Panc1 (cell line): ENCODE measurements around the gene ATP6V1C2. TPM values are rescaled to one million over a fixed set of nuclear protein-coding genes. Genes with fewer than 3 reads are reported as not detected.
"Not testable (repeated sequence)": the region's sequence is repeated elsewhere in the genome, so short reads cannot be mapped to it uniquely, and the experiment has no call there.

Source experiments
- ATAC-seq: fragments of 200-7000 bp; cut with Tn5 transposase; 2 replicates; pipeline ENCODE4 v1.9.1; 2020; ENCODE audit warnings: mild to moderate bottlenecking, moderate library complexity
- BruUV-seq: library from RNA; stranded (reverse); fragments of 400-500 nt; replicated peaks from 2 replicates; lab custom pipeline; 2021; lab: Mats Ljungman, UMichigan
- CTCF ChIA-PET: fragments of 300-600 bp; sonication (Branson Sonifier 250); formaldehyde crosslinking; loops from one replicate; lab custom pipeline; 2022; ENCODE audit warnings: antibody characterized with exemption; lab: Charles Lee
- POLR2A ChIA-PET: fragments of 300-600 bp; sonication (Branson Sonifier 250); formaldehyde crosslinking; loops from one replicate; lab custom pipeline; 2022; ENCODE audit warnings: antibody characterized with exemption; lab: Charles Lee
- DNase-seq: peaks from one replicate; pipeline ENCODE4 v3.0.0-alpha.2; 2010; ENCODE audit warnings: low read depth, low spot score
- H3K27ac ChIP-seq: 2 replicates; pipeline ENCODE4 v1.5.1; 2011; ENCODE audit warnings: mild to moderate bottlenecking, low read length, inconsistent platforms
- H3K27me3 ChIP-seq: fragments of 200-500 bp; sonication (Bioruptor generic); 2 replicates; pipeline ENCODE4 v1.6.0; 2014; ENCODE audit warnings: low read length, inconsistent platforms; ENCODE audit not compliant: control insufficient read depth, insufficient read depth
- H3K36me3 ChIP-seq: fragments of 200-500 bp; sonication (Bioruptor generic); 2 replicates; pipeline ENCODE4 v1.5.1; 2014; ENCODE audit warnings: inconsistent platforms, mild to moderate bottlenecking, low read length, moderate library complexity; ENCODE audit not compliant: control insufficient read depth, insufficient read depth
- H3K4me1 ChIP-seq: 2 replicates; pipeline ENCODE4 v1.5.1; 2011; ENCODE audit warnings: inconsistent platforms, mild to moderate bottlenecking, low read length, moderate library complexity; ENCODE audit not compliant: control insufficient read depth, insufficient read depth
- H3K4me3 ChIP-seq, 2 experiments: 2 replicates each; pipeline ENCODE4 v1.5.1; 2011 to 2012; ENCODE audit warnings: low read depth in 2 of 2, low read length in 2 of 2, mild to moderate bottlenecking in 2 of 2, inconsistent platforms in 1 of 2, moderate library complexity in 1 of 2
- H3K9me3 ChIP-seq: fragments of 200-500 bp; sonication (Bioruptor generic); 2 replicates; pipeline ENCODE4 v1.5.1; 2014; ENCODE audit warnings: low read depth, mild to moderate bottlenecking, inconsistent platforms, low read length, moderate library complexity; ENCODE audit not compliant: control insufficient read depth, insufficient read depth
- POLR2AphosphoS5 ChIP-seq: IDR thresholded peaks from 2 replicates; pipeline ENCODE4 v1.6.1; 2012; ENCODE audit warnings: mild to moderate bottlenecking, low read depth, low read length, moderate library complexity
- SIN3A ChIP-seq: IDR thresholded peaks from 2 replicates; pipeline ENCODE4 v1.6.1; 2012; ENCODE audit warnings: low read depth, mild to moderate bottlenecking, low read length, moderate library complexity, borderline replicate concordance; ENCODE audit not compliant: insufficient read depth
- TCF7L2 ChIP-seq: IDR thresholded peaks from 2 replicates; pipeline ENCODE4 v1.6.1; 2011; ENCODE audit warnings: mild to moderate bottlenecking, low read depth, low read length, inconsistent platforms
- in situ Hi-C: cut with HindIII; loops from 2 replicates; pipeline ENCODE4 v1.10.0; 2016; ENCODE audit warnings: low sequenced_read_pairs, low pct_unique_long_range_greater_than_20kb
- intact Hi-C: fragments of 100-400 bp; cut with micrococcal nuclease; formaldehyde crosslinking; loops from one replicate; pipeline ENCODE4 v1.10.0; 2022; ENCODE audit not compliant: unreplicated experiment
- total RNA-seq: library from RNA; stranded (reverse); gene quantifications from one replicate; pipeline ENCODE4 v1.2.1, GENCODE V29; 2021; ENCODE audit not compliant: unreplicated experiment
- TF ChIP-seq, protein P1 (sequence below): fragments of 450-650 bp; IDR thresholded peaks from 2 replicates; pipeline ENCODE4 v1.5.1; 2017; ENCODE audit warnings: mild to moderate bottlenecking
- TF ChIP-seq, protein P2 (sequence below), 2 experiments: IDR thresholded peaks; 2 replicates each; pipeline ENCODE4 v1.6.1; 2011 to 2012; ENCODE audit warnings: low read depth in 2 of 2, control low read depth in 1 of 2, low read length in 1 of 2, mild to moderate bottlenecking in 1 of 2, moderate library complexity in 1 of 2; ENCODE audit not compliant: insufficient read depth in 1 of 2

ATP6V1C2 gene
- total RNA-seq, 1 experiment from 2014 or later = 0.54 TPM

DNA sequence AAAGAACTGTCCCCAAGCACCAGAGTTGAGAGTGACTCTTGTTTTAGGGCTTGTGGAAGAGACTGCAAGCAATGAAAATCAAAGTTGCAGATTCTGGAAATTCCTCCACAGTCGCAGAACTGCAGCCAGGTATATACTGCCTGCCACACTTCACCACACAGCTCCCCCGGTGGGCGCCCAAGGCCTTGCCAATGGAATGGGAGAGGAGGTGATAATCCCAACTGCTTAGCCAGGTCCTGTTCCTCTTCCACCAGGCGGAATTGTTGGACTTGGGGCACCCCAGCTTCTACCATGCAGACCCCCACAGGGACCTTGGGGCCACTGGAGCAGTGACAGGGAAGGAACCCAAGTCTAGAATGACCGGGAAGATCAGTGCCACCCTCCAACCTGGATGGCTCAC, 96.0 kb downstream of the ATP6V1C2 start:
- in situ Hi-C loops = no loop called here
- CTCF ChIA-PET = interaction anchor here (1.2 kb wide), 1 partner anchor 15 kb away, joined by 5 read pairs; no protein-coding TSS in a partner anchor
- no peaks in the 10 kb centered on the region for H3K9me3 ChIP-seq
- H3K36me3 ChIP-seq = no peaks in the 10 kb centered on the region
- ATAC-seq (no peak), DNase-seq (no peak)
- H3K27me3 ChIP-seq = no peaks in the 10 kb centered on the region; the same call in 1 of the 2 replicates
- TF ChIP-seq POLR2AphosphoS5 = no peak
- TF ChIP-seq, protein P1, sequence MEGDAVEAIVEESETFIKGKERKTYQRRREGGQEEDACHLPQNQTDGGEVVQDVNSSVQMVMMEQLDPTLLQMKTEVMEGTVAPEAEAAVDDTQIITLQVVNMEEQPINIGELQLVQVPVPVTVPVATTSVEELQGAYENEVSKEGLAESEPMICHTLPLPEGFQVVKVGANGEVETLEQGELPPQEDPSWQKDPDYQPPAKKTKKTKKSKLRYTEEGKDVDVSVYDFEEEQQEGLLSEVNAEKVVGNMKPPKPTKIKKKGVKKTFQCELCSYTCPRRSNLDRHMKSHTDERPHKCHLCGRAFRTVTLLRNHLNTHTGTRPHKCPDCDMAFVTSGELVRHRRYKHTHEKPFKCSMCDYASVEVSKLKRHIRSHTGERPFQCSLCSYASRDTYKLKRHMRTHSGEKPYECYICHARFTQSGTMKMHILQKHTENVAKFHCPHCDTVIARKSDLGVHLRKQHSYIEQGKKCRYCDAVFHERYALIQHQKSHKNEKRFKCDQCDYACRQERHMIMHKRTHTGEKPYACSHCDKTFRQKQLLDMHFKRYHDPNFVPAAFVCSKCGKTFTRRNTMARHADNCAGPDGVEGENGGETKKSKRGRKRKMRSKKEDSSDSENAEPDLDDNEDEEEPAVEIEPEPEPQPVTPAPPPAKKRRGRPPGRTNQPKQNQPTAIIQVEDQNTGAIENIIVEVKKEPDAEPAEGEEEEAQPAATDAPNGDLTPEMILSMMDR = peak; percentile 65
- POLR2A ChIA-PET = no interaction called here
- peaks cover 7% of the 10 kb centered on the region; the same call in 1 of the 2 replicates for H3K4me1 ChIP-seq
- intact Hi-C loops = no loop called here
- BruUV-seq = no TSS peak
- no peak overlapping the region for H3K4me3 ChIP-seq
- H3K27ac ChIP-seq = no peak overlapping the region

DNA sequence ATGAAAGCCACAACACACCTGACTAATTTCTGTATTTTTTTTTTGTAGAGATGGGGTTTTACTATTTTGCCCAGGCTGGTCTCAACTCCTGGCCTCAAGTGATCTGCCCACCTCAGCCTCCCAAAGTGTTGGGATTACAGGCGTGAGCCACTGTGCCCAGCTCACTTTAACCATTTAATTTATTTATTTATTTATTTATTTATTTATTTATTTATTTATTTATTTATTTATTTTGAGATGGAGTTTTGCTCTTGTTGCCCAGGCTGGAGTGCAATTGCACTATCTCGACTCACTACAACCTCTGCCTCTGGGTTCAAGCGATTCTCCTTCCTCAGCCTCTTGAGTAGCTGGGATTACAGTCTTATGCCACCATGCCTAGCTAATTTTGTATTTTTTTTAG, 96.9 kb downstream of the ATP6V1C2 start:
- in situ Hi-C loops = not testable (repeated sequence)
- POLR2A ChIA-PET = interaction anchor here (0.6 kb wide), 1 partner anchor 644 kb away, joined by 5 read pairs; no protein-coding TSS in a partner anchor

DNA sequence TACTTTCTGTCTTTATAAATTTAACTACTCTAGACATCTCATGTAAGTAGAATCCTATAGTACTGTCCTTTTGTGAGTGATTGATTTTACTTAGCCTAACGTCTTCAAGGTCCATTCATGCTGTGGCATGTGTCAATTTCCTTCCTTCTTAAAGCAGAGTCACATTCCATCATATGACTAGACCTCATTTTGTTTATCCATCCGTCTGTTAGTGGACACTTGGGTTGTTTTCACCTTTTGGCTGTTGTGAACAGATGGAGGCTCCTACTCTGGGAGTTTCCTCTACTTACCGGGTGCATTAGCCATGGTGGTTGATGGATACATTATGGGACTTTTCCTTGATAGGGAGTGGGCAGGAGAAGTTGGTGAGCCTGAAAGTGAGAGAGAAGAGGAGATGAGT, 97.6 kb downstream of the ATP6V1C2 start:
- intact Hi-C loops = no loop called here
- no peaks in the 10 kb centered on the region for H3K36me3 ChIP-seq
- ChIA-PET POLR2A (no interaction called here), CTCF (no interaction called here)
- DNase-seq (no peak), ATAC-seq (no peak)
- H3K9me3 ChIP-seq = no peaks in the 10 kb centered on the region
- H3K27ac ChIP-seq = no peak overlapping the region
- in situ Hi-C loops = no loop called here
- no peak overlapping the region for H3K4me3 ChIP-seq
- TF ChIP-seq, protein P2, sequence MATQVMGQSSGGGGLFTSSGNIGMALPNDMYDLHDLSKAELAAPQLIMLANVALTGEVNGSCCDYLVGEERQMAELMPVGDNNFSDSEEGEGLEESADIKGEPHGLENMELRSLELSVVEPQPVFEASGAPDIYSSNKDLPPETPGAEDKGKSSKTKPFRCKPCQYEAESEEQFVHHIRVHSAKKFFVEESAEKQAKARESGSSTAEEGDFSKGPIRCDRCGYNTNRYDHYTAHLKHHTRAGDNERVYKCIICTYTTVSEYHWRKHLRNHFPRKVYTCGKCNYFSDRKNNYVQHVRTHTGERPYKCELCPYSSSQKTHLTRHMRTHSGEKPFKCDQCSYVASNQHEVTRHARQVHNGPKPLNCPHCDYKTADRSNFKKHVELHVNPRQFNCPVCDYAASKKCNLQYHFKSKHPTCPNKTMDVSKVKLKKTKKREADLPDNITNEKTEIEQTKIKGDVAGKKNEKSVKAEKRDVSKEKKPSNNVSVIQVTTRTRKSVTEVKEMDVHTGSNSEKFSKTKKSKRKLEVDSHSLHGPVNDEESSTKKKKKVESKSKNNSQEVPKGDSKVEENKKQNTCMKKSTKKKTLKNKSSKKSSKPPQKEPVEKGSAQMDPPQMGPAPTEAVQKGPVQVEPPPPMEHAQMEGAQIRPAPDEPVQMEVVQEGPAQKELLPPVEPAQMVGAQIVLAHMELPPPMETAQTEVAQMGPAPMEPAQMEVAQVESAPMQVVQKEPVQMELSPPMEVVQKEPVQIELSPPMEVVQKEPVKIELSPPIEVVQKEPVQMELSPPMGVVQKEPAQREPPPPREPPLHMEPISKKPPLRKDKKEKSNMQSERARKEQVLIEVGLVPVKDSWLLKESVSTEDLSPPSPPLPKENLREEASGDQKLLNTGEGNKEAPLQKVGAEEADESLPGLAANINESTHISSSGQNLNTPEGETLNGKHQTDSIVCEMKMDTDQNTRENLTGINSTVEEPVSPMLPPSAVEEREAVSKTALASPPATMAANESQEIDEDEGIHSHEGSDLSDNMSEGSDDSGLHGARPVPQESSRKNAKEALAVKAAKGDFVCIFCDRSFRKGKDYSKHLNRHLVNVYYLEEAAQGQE (IDR thresholded peaks at IDR 0.05; ENCODE audit: insufficient read depth in 1 of 2, low read depth in 2 of 2, low read length in 1 of 2) = no peak
- TF ChIP-seq, protein P1 = no peak
- TF ChIP-seq TCF7L2 = no peak
- TF ChIP-seq POLR2AphosphoS5 = no peak
- no peak for TF ChIP-seq SIN3A
- H3K27me3 ChIP-seq = no peaks in the 10 kb centered on the region; the same call in 1 of the 2 replicates
- peaks cover 7% of the 10 kb centered on the region; the same call in 1 of the 2 replicates for H3K4me1 ChIP-seq
- BruUV-seq = no TSS peak

More for the DNA sequence above, 96.9 kb downstream of the ATP6V1C2 start:
- BruUV-seq, intact Hi-C loops, ATAC-seq, CTCF ChIA-PET, H3K4me3 ChIP-seq, DNase-seq, H3K27me3 ChIP-seq, H3K27ac ChIP-seq, H3K36me3 ChIP-seq, H3K4me1 ChIP-seq, H3K9me3 ChIP-seq: not testable (repeated sequence)
